DLD1 (cell line): ENCODE measurements around the gene EVC2.

Source experiments
- in situ Hi-C: cut with HindIII; loops from 2 replicates; pipeline ENCODE4 v1.10.0; 2017; ENCODE audit warnings: low sequenced_read_pairs

Gene EVC2

GRCh38 chr4:5683566-5683965 is 24.8 kb downstream of the EVC2 start:
- in situ Hi-C loops: no loop called here

- in situ Hi-C loops: no loop called here
These were observed 29.4 kb downstream of the EVC2 start for GRCh38 chr4:5678977-5679376.

GRCh38 chr4:5676763-5677162 is 31.6 kb downstream of the EVC2 start:
- in situ Hi-C loops: no loop called here

- in situ Hi-C loops: no loop called here
These were observed 41.6 kb downstream of the EVC2 start for GRCh38 chr4:5666741-5667140.

- in situ Hi-C loops: no loop called here
These were observed 43.6 kb downstream of the EVC2 start for GRCh38 chr4:5664778-5665177.

GRCh38 chr4:5662555-5662954 is 45.8 kb downstream of the EVC2 start:
- in situ Hi-C loops: no loop called here

GRCh38 chr4:5661237-5661636 is 47.1 kb downstream of the EVC2 start:
- in situ Hi-C loops: no loop called here

- in situ Hi-C loops: no loop called here
These were observed 48.2 kb downstream of the EVC2 start for GRCh38 chr4:5660185-5660584.

- in situ Hi-C loops: no loop called here
These were observed 49.4 kb downstream of the EVC2 start for GRCh38 chr4:5658974-5659373.

- in situ Hi-C loops: no loop called here
These were observed 51.9 kb downstream of the EVC2 start for GRCh38 chr4:5656415-5656814.

GRCh38 chr4:5654791-5655190 is 53.6 kb downstream of the EVC2 start:
- in situ Hi-C loops: no loop called here

- in situ Hi-C loops: no loop called here
These were observed 57.3 kb downstream of the EVC2 start for GRCh38 chr4:5651089-5651488.

- in situ Hi-C loops: no loop called here
These were observed 58.3 kb downstream of the EVC2 start for GRCh38 chr4:5650040-5650439.

GRCh38 chr4:5647351-5647750 is 61.0 kb downstream of the EVC2 start:
- in situ Hi-C loops: no loop called here

- in situ Hi-C loops: no loop called here
These were observed 68.3 kb downstream of the EVC2 start for GRCh38 chr4:5640096-5640495.

- in situ Hi-C loops: no loop called here
These were observed 68.8 kb downstream of the EVC2 start for GRCh38 chr4:5639556-5639955.

- in situ Hi-C loops: no loop called here
These were observed 69.4 kb downstream of the EVC2 start for GRCh38 chr4:5638976-5639375.

GRCh38 chr4:5638316-5638715 is 70.0 kb downstream of the EVC2 start:
- in situ Hi-C loops: no loop called here

GRCh38 chr4:5636766-5637670 is 71.3 kb downstream of the EVC2 start:
- in situ Hi-C loops: no loop called here

GRCh38 chr4:5635826-5636195 is 72.5 kb downstream of the EVC2 start:
- in situ Hi-C loops: no loop called here

GRCh38 chr4:5632571-5632970 is 75.8 kb downstream of the EVC2 start:
- in situ Hi-C loops: no loop called here

- in situ Hi-C loops: no loop called here
These were observed 76.3 kb downstream of the EVC2 start for GRCh38 chr4:5632066-5632440.
